Upper lobe of right lung (tissue), 1 donor: ENCODE data around the gene AHCYL1. TPM values are rescaled to one million over a fixed set of nuclear protein-coding genes. Genes with fewer than 3 reads are reported as not detected.

Source experiments
- ATAC-seq: fragments of 200-7000 bp; cut with Tn5 transposase; one replicate; pipeline ENCODE4 v1.9.1; 2020; ENCODE audit warnings: mild to moderate bottlenecking, moderate library complexity
- DNase-seq: peaks from one replicate; pipeline ENCODE4 v3.0.0-alpha.2; 2020
- H3K27ac ChIP-seq: fragments of 200-600 bp; one replicate; pipeline ENCODE4 v1.8.0; 2022
- H3K27me3 ChIP-seq: fragments of 200-600 bp; one replicate; pipeline ENCODE4 v1.8.0; 2022; ENCODE audit warnings: mild to moderate bottlenecking
- H3K36me3 ChIP-seq: fragments of 200-600 bp; one replicate; pipeline ENCODE4 v1.8.0; 2022
- H3K4me1 ChIP-seq: fragments of 200-600 bp; one replicate; pipeline ENCODE4 v1.8.0; 2022
- H3K4me3 ChIP-seq: fragments of 200-600 bp; one replicate; pipeline ENCODE4 v1.8.0; 2022; ENCODE audit warnings: mild to moderate bottlenecking
- H3K9me3 ChIP-seq: fragments of 200-600 bp; one replicate; pipeline ENCODE4 v1.8.0; 2022
- CTCF ChIP-seq: fragments of 200-600 bp; IDR thresholded peaks from one replicate; pipeline ENCODE4 v1.8.0; 2022; ENCODE audit warnings: antibody characterized with exemption
- intact Hi-C: fragments of 100-400 bp; cut with DNase I; formaldehyde crosslinking; loops from one replicate; pipeline ENCODE4 v1.11.0; 2022
- total RNA-seq: library from RNA; stranded (reverse); fragmentation: NEBNext Ultra II Directional; extraction: Animal tissue kit (Norgen Biotek cat#: 25700); gene quantifications from one replicate; pipeline ENCODE4 v1.2.1, GENCODE V29; 2021
- donor health status: DM: no; HTN: yes; CAD: no; lungs with severe emphysema.

AHCYL1 gene
- total RNA-seq, 1 donor from 2014 or later = 91.7 TPM

- no peaks in the 10 kb centered on the region for H3K9me3 ChIP-seq
- peak overlapping the region; percentile 91 for H3K27ac ChIP-seq
- peaks cover 9% of the 10 kb centered on the region for H3K36me3 ChIP-seq
- DNase-seq (no peak), ATAC-seq (no peak)
- H3K4me3 ChIP-seq = peak overlapping the region; percentile 93
- no peaks in the 10 kb centered on the region for H3K27me3 ChIP-seq
- no peak for TF ChIP-seq CTCF
- H3K4me1 ChIP-seq = peaks cover 13% of the 10 kb centered on the region
- intact Hi-C loops = no loop called here
Observed at GRCh38 chr1:110034040-110034450, 49.5 kb downstream of the AHCYL1 start.

GRCh38 chr1:110034451-110035235 lies 50.1 kb downstream of the AHCYL1 start, which contains the start of gene STRIP1:
TSS of gene STRIP1 (plus strand) at chr1:110034624. CDS start at chr1:110034638, 14 bp downstream.
- TF ChIP-seq CTCF = no peak
- DNase-seq (peak; percentile 96), ATAC-seq (peak; percentile 95)
- Histone ChIP-seq H3K9me3 (no peaks in the 10 kb centered on the region), H3K4me1 (peaks cover 13% of the 10 kb centered on the region), H3K27ac (peak within 1 kb of the TSS; percentile 91), H3K27me3 (no peaks in the 10 kb centered on the region), H3K4me3 (peak within 1 kb of the TSS; percentile 93), H3K36me3 (peaks cover 15% of the 10 kb centered on the region)
- intact Hi-C loops = no loop called here

GRCh38 chr1:110035236-110035752 lies 50.7 kb downstream of the AHCYL1 start:
- intact Hi-C loops = no loop called here
- peak; percentile 57 for ATAC-seq

GRCh38 chr1:110038271-110038670 lies 53.7 kb downstream of the AHCYL1 start:
- no peak for TF ChIP-seq CTCF
- H3K36me3 ChIP-seq = peaks cover 51% of the 10 kb centered on the region

More at GRCh38 chr1:110035236-110035752, 50.7 kb downstream of the AHCYL1 start:
- Histone ChIP-seq H3K36me3 (peaks cover 22% of the 10 kb centered on the region), H3K27ac (peak overlapping the region; percentile 91), H3K4me3 (peak overlapping the region; percentile 93), H3K27me3 (no peaks in the 10 kb centered on the region), H3K9me3 (no peaks in the 10 kb centered on the region), H3K4me1 (peaks cover 13% of the 10 kb centered on the region)
- no peak for DNase-seq
- no peak for TF ChIP-seq CTCF

GRCh38 chr1:110039641-110040040 lies 55.1 kb downstream of the AHCYL1 start:
- Histone ChIP-seq H3K9me3 (no peaks in the 10 kb centered on the region), H3K4me3 (no peak overlapping the region), H3K27ac (no peak overlapping the region), H3K27me3 (no peaks in the 10 kb centered on the region), H3K4me1 (peaks cover 13% of the 10 kb centered on the region), H3K36me3 (peaks cover 65% of the 10 kb centered on the region)
- no peak for TF ChIP-seq CTCF
- DNase-seq (no peak), ATAC-seq (no peak)
- intact Hi-C loops = no loop called here

More at GRCh38 chr1:110038271-110038670, 53.7 kb downstream of the AHCYL1 start:
- ATAC-seq (no peak), DNase-seq (no peak)
- H3K27me3 ChIP-seq = no peaks in the 10 kb centered on the region
- no peak overlapping the region for H3K4me3 ChIP-seq
- peaks cover 13% of the 10 kb centered on the region for H3K4me1 ChIP-seq
- no peaks in the 10 kb centered on the region for H3K9me3 ChIP-seq
- intact Hi-C loops = no loop called here
- no peak overlapping the region for H3K27ac ChIP-seq
